Transverse colon (tissue), 4 donors: ENCODE data around the gene SUB1.

Experiments
- EP300 ChIP-seq: sonication (generic); formaldehyde crosslinking; IDR thresholded peaks from one replicate; pipeline ENCODE4 v1.6.1; 2017; ENCODE audit warnings: antibody characterized with exemption, low read depth
- POLR2A ChIP-seq: fragments of 450-650 bp; IDR thresholded peaks from one replicate; pipeline ENCODE4 v1.6.1; 2016; ENCODE audit warnings: antibody characterized with exemption, mild to moderate bottlenecking, moderate library complexity
- POLR2AphosphoS5 ChIP-seq, 3 donors: sonication (generic); formaldehyde crosslinking; IDR thresholded peaks; one replicate each; pipeline ENCODE4 v1.6.1; 2016; ENCODE audit warnings: antibody characterized with exemption in 3 of 3
- TF ChIP-seq, protein P1 (sequence below), 5 experiments: fragments of 200-600 bp in 3 of 5; fragments of 450-650 bp in 2 of 5; sonication (generic) in 3 of 5; IDR thresholded peaks; 1 replicate in 2 of 5; 2 replicates in 3 of 5; pipeline ENCODE4 v1.5.1; 2016 to 2017; ENCODE audit warnings: antibody characterized with exemption in 5 of 5, inconsistent platforms in 3 of 5, mild to moderate bottlenecking in 2 of 5, moderate library complexity in 1 of 5

DNA sequence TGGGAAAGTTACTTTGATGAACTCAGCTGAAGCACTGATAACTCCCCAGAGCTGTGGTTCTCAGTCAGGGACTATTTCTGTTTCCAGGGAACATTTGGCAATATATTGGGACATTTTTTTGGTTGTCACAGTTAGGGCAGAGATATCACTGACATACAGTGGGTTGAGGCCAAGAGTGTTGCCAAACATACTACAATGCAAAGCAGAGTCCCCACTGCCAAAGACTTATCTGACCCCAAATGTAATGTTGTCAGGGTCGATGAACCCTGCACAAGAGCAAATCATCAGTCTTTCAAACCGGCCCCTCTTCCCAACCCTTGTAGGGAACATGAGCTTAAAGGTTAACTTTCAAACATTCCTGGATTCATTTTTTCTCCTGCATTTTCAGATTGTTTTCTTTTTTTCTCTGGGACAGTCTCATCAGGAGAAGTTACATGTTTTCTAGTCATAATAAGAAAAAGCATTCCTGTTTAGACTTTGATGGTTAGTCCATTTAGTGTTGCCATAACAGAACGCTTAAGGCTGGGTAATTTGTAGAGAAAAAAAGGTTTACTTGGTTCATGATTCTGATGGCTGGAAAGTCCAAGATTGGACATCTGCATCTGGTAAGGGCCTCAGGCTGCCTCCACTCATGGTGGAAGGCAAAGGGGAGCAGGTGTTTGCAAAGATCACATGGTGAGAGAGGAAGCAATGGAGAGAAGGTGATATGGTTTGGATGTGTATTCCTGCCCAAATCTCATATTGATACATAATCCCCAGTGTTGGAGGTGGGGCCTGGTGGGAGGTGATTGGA lies 18.8 kb upstream of the SUB1 start:
- no peak for TF ChIP-seq POLR2AphosphoS5 (IDR thresholded peaks at IDR 0.05)
- TF ChIP-seq POLR2A, result no peak
- TF ChIP-seq EP300, result no peak
- TF ChIP-seq, protein P1, sequence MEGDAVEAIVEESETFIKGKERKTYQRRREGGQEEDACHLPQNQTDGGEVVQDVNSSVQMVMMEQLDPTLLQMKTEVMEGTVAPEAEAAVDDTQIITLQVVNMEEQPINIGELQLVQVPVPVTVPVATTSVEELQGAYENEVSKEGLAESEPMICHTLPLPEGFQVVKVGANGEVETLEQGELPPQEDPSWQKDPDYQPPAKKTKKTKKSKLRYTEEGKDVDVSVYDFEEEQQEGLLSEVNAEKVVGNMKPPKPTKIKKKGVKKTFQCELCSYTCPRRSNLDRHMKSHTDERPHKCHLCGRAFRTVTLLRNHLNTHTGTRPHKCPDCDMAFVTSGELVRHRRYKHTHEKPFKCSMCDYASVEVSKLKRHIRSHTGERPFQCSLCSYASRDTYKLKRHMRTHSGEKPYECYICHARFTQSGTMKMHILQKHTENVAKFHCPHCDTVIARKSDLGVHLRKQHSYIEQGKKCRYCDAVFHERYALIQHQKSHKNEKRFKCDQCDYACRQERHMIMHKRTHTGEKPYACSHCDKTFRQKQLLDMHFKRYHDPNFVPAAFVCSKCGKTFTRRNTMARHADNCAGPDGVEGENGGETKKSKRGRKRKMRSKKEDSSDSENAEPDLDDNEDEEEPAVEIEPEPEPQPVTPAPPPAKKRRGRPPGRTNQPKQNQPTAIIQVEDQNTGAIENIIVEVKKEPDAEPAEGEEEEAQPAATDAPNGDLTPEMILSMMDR (IDR thresholded peaks at IDR 0.05), result no peak
